SH-SY5Y (cell line): ENCODE measurements around the gene P4HA3.

Experiments
- GATA2 ChIP-seq: IDR thresholded peaks from 2 replicates; pipeline ENCODE4 v1.6.1; 2011; ENCODE audit warnings: mild to moderate bottlenecking, low read depth, low read length
- GATA3 ChIP-seq: IDR thresholded peaks from 2 replicates; pipeline ENCODE4 v1.6.1; 2011; ENCODE audit warnings: low read depth, mild to moderate bottlenecking, low read length, moderate library complexity

GRCh38 chr11:74330075-74330858 lies 18.8 kb upstream of the P4HA3 start:
- no peak for TF ChIP-seq GATA2
- TF ChIP-seq GATA3: no peak
